Smooth muscle cell (in vitro differentiated cells): Measurements from ENCODE around the gene ANKRD60. TPM values are rescaled to one million over a fixed set of nuclear protein-coding genes. Genes with fewer than 3 reads are reported as not detected.

Experiments
- DNase-seq: peaks from one replicate; lab custom pipeline; 2025; ENCODE audit not compliant: unreplicated experiment; lab: John Stamatoyannopoulos, UW
- H2AFZ ChIP-seq: fragments of 200-600 bp; sonication (generic); 2 replicates; pipeline ENCODE4 v1.6.0; 2016; ENCODE audit warnings: antibody characterized with exemption, low read depth, mild to moderate bottlenecking
- H3F3A ChIP-seq: fragments of 200-600 bp; sonication (generic); 2 replicates; pipeline ENCODE4 v1.6.0; 2017; ENCODE audit warnings: antibody characterized with exemption, low read depth
- H3K27ac ChIP-seq: fragments of 200-600 bp; sonication (generic); 2 replicates; pipeline ENCODE4 v1.5.1; 2016; ENCODE audit warnings: low read depth, mild to moderate bottlenecking
- H3K27me3 ChIP-seq: fragments of 200-600 bp; sonication (generic); 2 replicates; pipeline ENCODE4 v1.6.1; 2016; ENCODE audit warnings: low read depth, mild to moderate bottlenecking
- H3K36me3 ChIP-seq: fragments of 200-600 bp; sonication (generic); 2 replicates; pipeline ENCODE4 v1.5.1; 2016; ENCODE audit warnings: low read depth
- H3K4me1 ChIP-seq: fragments of 200-600 bp; sonication (generic); 2 replicates; pipeline ENCODE4 v1.5.1; 2016; ENCODE audit warnings: low read depth
- H3K4me2 ChIP-seq: fragments of 200-600 bp; sonication (generic); 2 replicates; pipeline ENCODE4 v1.6.0; 2016; ENCODE audit warnings: mild to moderate bottlenecking
- H3K4me3 ChIP-seq: fragments of 200-600 bp; sonication (generic); 2 replicates; pipeline ENCODE4 v1.5.1; 2016; ENCODE audit warnings: mild to moderate bottlenecking
- H3K79me2 ChIP-seq: fragments of 200-600 bp; sonication (generic); 2 replicates; pipeline ENCODE4 v1.6.0; 2016; ENCODE audit warnings: low read depth, mild to moderate bottlenecking
- H3K9ac ChIP-seq: fragments of 200-600 bp; sonication (generic); 2 replicates; pipeline ENCODE4 v1.6.0; 2016; ENCODE audit warnings: low read depth
- H3K9me3 ChIP-seq: fragments of 200-600 bp; sonication (generic); replicated peaks from 2 replicates; pipeline ENCODE4 v1.5.1; 2016; ENCODE audit warnings: low read depth
- H4K20me1 ChIP-seq: fragments of 200-600 bp; sonication (generic); 2 replicates; pipeline ENCODE4 v1.6.0; 2016; ENCODE audit warnings: low read depth
- CTCF ChIP-seq: fragments of 200-600 bp; sonication (generic); IDR thresholded peaks from 2 replicates; pipeline ENCODE4 v1.5.1; 2017; ENCODE audit warnings: borderline replicate concordance, mild to moderate bottlenecking, antibody characterized with exemption; ENCODE audit not compliant: insufficient read depth, poor library complexity, severe bottlenecking
- WGBS: methylation state at CpG from one replicate; pipeline ENCODE4 v1.1.7; 2016; ENCODE audit warnings: low lambda C conversion rate; 5-methylcytosine and 5-hydroxymethylcytosine counted together
- polyA plus RNA-seq: library from polyadenylated mRNA; unstranded; fragments of >200 nt; fragmentation: Nextera tagmentation; extraction: Ambion mirVana; gene quantifications from 2 replicates; pipeline ENCODE4 v1.2.1, GENCODE V29; 2016
- total RNA-seq: library from RNA; depleted of rRNA; stranded (reverse); fragments of >200 nt; gene quantifications from 2 replicates; pipeline ENCODE4 v1.2.3, GENCODE V29; 2014

ANKRD60 gene
- total and polyA plus RNA-seq, 2 experiments from 2014 or later = not detected

- Histone ChIP-seq H3K27ac (no peak overlapping the region), H3K36me3 (no peaks in the 10 kb centered on the region), H3K4me3 (no peak overlapping the region), H2AFZ (no peak overlapping the region), H3F3A (peaks cover 12% of the 10 kb centered on the region), H3K27me3 (no peaks in the 10 kb centered on the region), H3K79me2 (peaks cover 10% of the 10 kb centered on the region), H3K4me1 (peaks cover 4% of the 10 kb centered on the region), H3K9me3 (no peaks in the 10 kb centered on the region), H4K20me1 (no peaks in the 10 kb centered on the region), H3K9ac (no peak overlapping the region), H3K4me2 (no peak overlapping the region)
- no peak for DNase-seq
- no peak for TF ChIP-seq CTCF
Measured at GRCh38 chr20:58254890-58255289, 26.4 kb upstream of the ANKRD60 start.

DNA sequence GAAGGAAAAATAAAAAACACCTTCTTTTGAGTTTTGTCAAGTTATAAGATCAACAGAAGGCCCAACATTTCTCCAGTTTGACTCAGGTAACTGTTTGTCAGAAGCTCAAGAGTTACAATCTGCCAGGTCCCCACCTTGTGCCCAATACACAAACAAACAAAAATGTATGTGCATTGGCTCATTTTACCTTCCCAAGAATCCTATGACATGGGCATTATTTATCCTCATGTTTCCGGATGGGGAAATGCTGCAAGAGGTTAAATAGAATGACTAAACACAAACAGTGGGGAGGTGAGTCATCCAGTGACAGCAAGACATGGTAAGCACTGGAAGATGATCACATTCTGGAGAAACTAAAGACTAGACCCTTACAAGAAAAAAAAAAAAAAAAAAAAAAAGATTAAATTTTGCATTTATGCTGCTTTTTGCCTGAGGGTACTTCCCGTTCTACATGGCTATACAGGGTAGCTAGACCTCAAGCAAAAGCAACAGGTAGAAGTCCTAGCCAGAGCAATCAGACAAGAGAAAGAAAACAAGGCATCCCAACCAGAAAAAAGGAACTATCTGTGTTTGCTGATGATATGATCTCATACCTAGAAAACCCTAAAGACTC, 23.6 kb upstream of the ANKRD60 start:
- 38% methylated on average over 2 of the region's 2 CpGs for WGBS
- Histone ChIP-seq H2AFZ (peak overlapping the region; percentile 48), H3K9me3 (no peaks in the 10 kb centered on the region), H3K27ac (peak overlapping the region; percentile 97), H3K4me2 (peak overlapping the region; percentile 75), H4K20me1 (no peaks in the 10 kb centered on the region), H3K79me2 (peaks cover 10% of the 10 kb centered on the region), H3K9ac (peak overlapping the region; percentile 51), H3K27me3 (no peaks in the 10 kb centered on the region), H3K4me3 (no peak overlapping the region), H3F3A (peaks cover 12% of the 10 kb centered on the region), H3K4me1 (peaks cover 4% of the 10 kb centered on the region), H3K36me3 (no peaks in the 10 kb centered on the region)
- TF ChIP-seq CTCF = no peak
- no peak for DNase-seq

- TF ChIP-seq CTCF = no peak
- H3K4me3 ChIP-seq = no peak overlapping the region
- H3K27me3 ChIP-seq = no peaks in the 10 kb centered on the region
- H3K27ac ChIP-seq = peak overlapping the region; percentile 97
- no peaks in the 10 kb centered on the region for H3K36me3 ChIP-seq
- WGBS = 56% methylated on average over 8 of the region's 8 CpGs
- peaks cover 4% of the 10 kb centered on the region for H3K4me1 ChIP-seq
- DNase-seq = no peak
- peaks cover 12% of the 10 kb centered on the region for H3F3A ChIP-seq
- peak overlapping the region; percentile 48 for H3K4me2 ChIP-seq
- H3K9me3 ChIP-seq = no peaks in the 10 kb centered on the region
- no peaks in the 10 kb centered on the region for H4K20me1 ChIP-seq
- peak overlapping the region; percentile 34 for H3K9ac ChIP-seq
- H2AFZ ChIP-seq = no peak overlapping the region
- H3K79me2 ChIP-seq = peaks cover 10% of the 10 kb centered on the region
Measured at GRCh38 chr20:58251348-58251978, 23.0 kb upstream of the ANKRD60 start.

- H3F3A ChIP-seq = no peaks in the 10 kb centered on the region
- peak; percentile 20 for TF ChIP-seq CTCF
- no peaks in the 10 kb centered on the region for H3K9me3 ChIP-seq
- H4K20me1 ChIP-seq = no peaks in the 10 kb centered on the region
- WGBS = 89% methylated on average over 9 of the region's 9 CpGs
- peaks cover 5% of the 10 kb centered on the region for H3K36me3 ChIP-seq
- no peak overlapping the region for H3K27ac ChIP-seq
- no peaks in the 10 kb centered on the region for H3K79me2 ChIP-seq
- H3K9ac ChIP-seq = no peak overlapping the region
- no peak for DNase-seq
- no peak overlapping the region for H3K4me2 ChIP-seq
- H3K4me1 ChIP-seq = no peaks in the 10 kb centered on the region
- H3K4me3 ChIP-seq = no peak overlapping the region
- no peak overlapping the region for H2AFZ ChIP-seq
- H3K27me3 ChIP-seq = no peaks in the 10 kb centered on the region
Measured at GRCh38 chr20:58246346-58246745, 17.9 kb upstream of the ANKRD60 start.
